Colonic mucosa (tissue), 4 donors: ENCODE data around the gene RXFP2. TPM values are rescaled to one million over a fixed set of nuclear protein-coding genes. Genes with fewer than 3 reads are reported as not detected.

ENCODE experiments used
- DNase-seq: peaks from one replicate; pipeline ENCODE4 v3.0.0-alpha.2; 2020
- H3K27ac ChIP-seq: fragments of 200-600 bp; one replicate; pipeline ENCODE4 v1.8.0; 2021
- H3K27me3 ChIP-seq: fragments of 200-600 bp; one replicate; pipeline ENCODE4 v1.8.0; 2021
- H3K36me3 ChIP-seq: fragments of 200-600 bp; one replicate; pipeline ENCODE4 v1.8.0; 2021
- H3K4me1 ChIP-seq: fragments of 200-600 bp; one replicate; pipeline ENCODE4 v1.8.0; 2021; ENCODE audit warnings: mild to moderate bottlenecking
- H3K4me3 ChIP-seq: fragments of 200-600 bp; one replicate; pipeline ENCODE4 v1.8.0; 2021
- H3K9ac ChIP-seq, 2 donors: one replicate each; pipeline ENCODE4 v1.7.0; 2013; ENCODE audit warnings: control low read depth in 2 of 2, low read depth in 2 of 2, low read length in 2 of 2
- H3K9me3 ChIP-seq: fragments of 200-600 bp; one replicate; pipeline ENCODE4 v1.8.0; 2021
- intact Hi-C: fragments of 100-400 bp; cut with DNase I; formaldehyde crosslinking; loops from one replicate; pipeline ENCODE4 v1.14.1; 2022
- total RNA-seq, 2 donors: library from RNA; stranded (reverse); fragmentation: NEBNext Ultra II Directional in 1 of 2; extraction: Animal tissue kit (Norgen Biotek cat#: 25700) in 1 of 2; gene quantifications; one replicate each; pipeline ENCODE4 v1.2.1, GENCODE V29; 2021
- TF ChIP-seq, protein P1 (sequence below): fragments of 200-600 bp; IDR thresholded peaks from one replicate; pipeline ENCODE4 v1.8.0; 2022; ENCODE audit warnings: antibody characterized with exemption, mild to moderate bottlenecking
- donor health status: healthy.
- donor health status: DM: no; HTN: no; CAD: no.
- donor health status: DM: no; HTN: no; CAD: no.

RXFP2 gene
- total RNA-seq, 2 donors from 2014 or later: not detected

DNA sequence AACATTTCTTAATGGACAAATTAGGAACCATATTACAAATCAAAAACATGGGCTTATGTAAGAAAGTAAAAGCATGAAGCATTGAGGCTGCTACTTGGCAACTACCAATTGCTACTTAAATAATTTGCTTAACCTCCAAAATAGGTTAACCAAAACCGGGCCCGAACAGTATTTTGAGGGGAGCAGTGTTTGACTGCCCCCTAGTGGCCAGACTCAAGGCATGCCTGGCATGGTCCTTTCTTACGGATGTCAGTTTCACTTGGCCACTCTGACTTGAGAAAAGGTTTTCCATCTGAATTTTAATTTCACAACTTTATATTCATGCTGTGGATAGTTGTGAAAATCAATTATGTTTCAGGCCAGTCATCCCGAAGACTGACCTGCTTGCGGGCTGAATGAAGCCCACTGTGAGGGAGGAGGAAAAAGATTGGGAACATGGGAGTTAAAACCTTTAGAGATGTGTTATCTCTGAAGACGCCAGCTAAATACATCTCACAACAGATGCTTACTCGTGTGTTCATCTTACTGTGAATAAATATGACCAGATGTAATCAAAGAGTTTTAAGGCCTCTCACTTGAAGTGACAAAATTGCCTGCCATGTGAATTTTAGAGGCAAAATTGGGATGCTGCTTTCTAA, 2.9 kb downstream of the RXFP2 start:
- Histone ChIP-seq H3K27ac (no peak overlapping the region), H3K4me3 (no peak overlapping the region), H3K9me3 (no peaks in the 10 kb centered on the region), H3K4me1 (no peaks in the 10 kb centered on the region), H3K27me3 (no peaks in the 10 kb centered on the region), H3K36me3 (no peaks in the 10 kb centered on the region), H3K9ac (no peak overlapping the region)
- intact Hi-C loops: loop anchor here (2.0 to 5.0 kb wide), 3 partner anchors 205 to 505 kb away; no protein-coding TSS in a partner anchor
- DNase-seq: peak; percentile 47
- TF ChIP-seq, protein P1, sequence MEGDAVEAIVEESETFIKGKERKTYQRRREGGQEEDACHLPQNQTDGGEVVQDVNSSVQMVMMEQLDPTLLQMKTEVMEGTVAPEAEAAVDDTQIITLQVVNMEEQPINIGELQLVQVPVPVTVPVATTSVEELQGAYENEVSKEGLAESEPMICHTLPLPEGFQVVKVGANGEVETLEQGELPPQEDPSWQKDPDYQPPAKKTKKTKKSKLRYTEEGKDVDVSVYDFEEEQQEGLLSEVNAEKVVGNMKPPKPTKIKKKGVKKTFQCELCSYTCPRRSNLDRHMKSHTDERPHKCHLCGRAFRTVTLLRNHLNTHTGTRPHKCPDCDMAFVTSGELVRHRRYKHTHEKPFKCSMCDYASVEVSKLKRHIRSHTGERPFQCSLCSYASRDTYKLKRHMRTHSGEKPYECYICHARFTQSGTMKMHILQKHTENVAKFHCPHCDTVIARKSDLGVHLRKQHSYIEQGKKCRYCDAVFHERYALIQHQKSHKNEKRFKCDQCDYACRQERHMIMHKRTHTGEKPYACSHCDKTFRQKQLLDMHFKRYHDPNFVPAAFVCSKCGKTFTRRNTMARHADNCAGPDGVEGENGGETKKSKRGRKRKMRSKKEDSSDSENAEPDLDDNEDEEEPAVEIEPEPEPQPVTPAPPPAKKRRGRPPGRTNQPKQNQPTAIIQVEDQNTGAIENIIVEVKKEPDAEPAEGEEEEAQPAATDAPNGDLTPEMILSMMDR: peak; percentile 99

DNA sequence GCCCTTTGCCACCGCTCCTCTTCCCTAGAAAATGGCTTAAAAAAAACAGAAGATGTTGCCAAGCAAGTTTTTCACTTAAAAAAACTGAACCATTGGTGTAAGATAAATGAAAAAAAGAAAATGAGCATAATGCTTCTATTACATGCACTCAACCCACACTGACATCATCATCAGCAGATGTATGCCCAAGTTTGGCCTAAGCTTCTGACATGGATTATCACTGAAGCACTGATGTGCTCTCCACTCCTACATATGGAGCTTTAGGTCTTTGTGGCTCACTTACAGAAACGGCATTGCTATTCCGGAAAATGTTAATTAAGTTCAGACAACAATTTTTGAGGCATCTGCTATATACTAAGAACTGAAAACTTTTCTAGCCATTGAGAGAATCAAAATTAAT, 8.0 kb downstream of the RXFP2 start:
- no peaks in the 10 kb centered on the region for H3K36me3 ChIP-seq
- H3K27me3 ChIP-seq: no peaks in the 10 kb centered on the region
- no peak overlapping the region for H3K4me3 ChIP-seq
- no peak overlapping the region for H3K27ac ChIP-seq
- no peaks in the 10 kb centered on the region for H3K4me1 ChIP-seq
- intact Hi-C loops: no loop called here
- H3K9me3 ChIP-seq: no peaks in the 10 kb centered on the region
- no peak overlapping the region for H3K9ac ChIP-seq
- TF ChIP-seq, protein P1: no peak
- DNase-seq: no peak

DNA sequence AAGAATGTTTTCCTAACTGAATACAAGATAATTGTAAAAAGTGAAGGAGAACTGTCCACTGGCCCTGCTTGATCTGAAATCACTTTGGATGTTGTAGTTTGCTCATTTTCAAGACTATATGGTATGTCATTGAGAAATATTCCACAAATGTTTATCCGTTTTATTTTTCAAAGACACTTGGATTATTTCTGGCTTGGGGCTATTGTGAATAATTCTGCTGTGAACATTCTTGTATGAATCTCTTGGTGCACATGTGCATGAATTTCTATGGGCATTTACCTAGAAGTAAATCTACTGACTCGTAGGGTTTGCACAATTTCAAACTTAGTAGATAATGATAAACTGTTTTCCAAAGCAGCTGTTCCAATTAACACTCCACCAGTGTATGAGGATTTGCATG, 8.6 kb downstream of the RXFP2 start:
- Histone ChIP-seq H3K27ac (no peak overlapping the region), H3K36me3 (no peaks in the 10 kb centered on the region), H3K27me3 (no peaks in the 10 kb centered on the region), H3K9me3 (no peaks in the 10 kb centered on the region), H3K9ac (no peak overlapping the region), H3K4me3 (no peak overlapping the region), H3K4me1 (no peaks in the 10 kb centered on the region)
- DNase-seq: no peak
- intact Hi-C loops: no loop called here
- TF ChIP-seq, protein P1: no peak

DNA sequence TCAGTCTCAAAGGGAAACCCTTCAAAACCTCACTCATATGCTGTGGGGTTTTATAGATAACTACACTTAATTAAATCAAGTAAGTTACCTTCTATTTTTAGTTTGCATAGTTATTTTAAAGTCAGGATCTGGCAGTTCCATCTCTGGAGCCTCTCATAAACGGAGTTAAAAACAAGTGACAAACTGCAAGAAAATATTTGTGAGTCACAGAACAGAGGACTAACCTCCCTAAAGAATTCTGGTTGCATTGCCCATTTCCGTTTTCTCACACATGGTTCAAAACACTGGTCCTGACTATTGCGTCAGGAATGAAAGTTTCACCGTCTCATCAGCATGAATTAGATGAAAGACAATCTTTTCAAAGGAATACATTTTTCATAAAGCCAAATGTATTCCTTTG, 10.6 kb downstream of the RXFP2 start:
- Histone ChIP-seq H3K27ac (no peak overlapping the region), H3K27me3 (no peaks in the 10 kb centered on the region), H3K9me3 (no peaks in the 10 kb centered on the region), H3K4me1 (no peaks in the 10 kb centered on the region), H3K4me3 (no peak overlapping the region), H3K9ac (no peak overlapping the region), H3K36me3 (no peaks in the 10 kb centered on the region)
- TF ChIP-seq, protein P1: no peak
- intact Hi-C loops: no loop called here
- DNase-seq: no peak

DNA sequence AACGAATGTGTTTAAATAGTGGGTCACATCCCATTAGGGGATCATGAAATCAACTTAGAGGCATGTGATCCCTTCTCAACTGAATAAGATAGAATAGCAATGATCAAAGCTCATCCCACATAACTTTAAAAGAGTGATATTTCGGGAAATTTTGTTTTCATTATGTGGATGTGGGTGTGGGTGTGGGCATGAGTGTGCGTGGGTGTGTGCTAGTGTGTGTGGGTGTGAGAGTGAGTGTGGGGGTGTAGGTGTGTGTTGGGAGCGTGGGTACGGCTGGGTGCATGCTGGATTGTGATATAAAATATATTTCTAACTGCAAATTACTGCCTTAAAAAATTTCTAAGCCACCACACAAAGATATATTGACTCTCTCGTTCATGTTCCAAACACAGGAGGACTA, 15.9 kb downstream of the RXFP2 start:
- Histone ChIP-seq H3K27ac (no peak overlapping the region), H3K9me3 (no peaks in the 10 kb centered on the region), H3K4me1 (no peaks in the 10 kb centered on the region), H3K4me3 (no peak overlapping the region), H3K36me3 (no peaks in the 10 kb centered on the region), H3K27me3 (no peaks in the 10 kb centered on the region), H3K9ac (no peak overlapping the region)
- intact Hi-C loops: no loop called here
- DNase-seq: no peak
- TF ChIP-seq, protein P1: no peak
